GM21825 (cell line): ENCODE results near the gene MCTP1.

Experiments
- ATAC-seq: cut with Tn5 transposase; IDR thresholded peaks from one replicate; pipeline ENCODE4 v1.9.1; 2021; ENCODE audit warnings: mild to moderate bottlenecking, moderate library complexity; ENCODE audit not compliant: unreplicated experiment

Gene MCTP1

DNA sequence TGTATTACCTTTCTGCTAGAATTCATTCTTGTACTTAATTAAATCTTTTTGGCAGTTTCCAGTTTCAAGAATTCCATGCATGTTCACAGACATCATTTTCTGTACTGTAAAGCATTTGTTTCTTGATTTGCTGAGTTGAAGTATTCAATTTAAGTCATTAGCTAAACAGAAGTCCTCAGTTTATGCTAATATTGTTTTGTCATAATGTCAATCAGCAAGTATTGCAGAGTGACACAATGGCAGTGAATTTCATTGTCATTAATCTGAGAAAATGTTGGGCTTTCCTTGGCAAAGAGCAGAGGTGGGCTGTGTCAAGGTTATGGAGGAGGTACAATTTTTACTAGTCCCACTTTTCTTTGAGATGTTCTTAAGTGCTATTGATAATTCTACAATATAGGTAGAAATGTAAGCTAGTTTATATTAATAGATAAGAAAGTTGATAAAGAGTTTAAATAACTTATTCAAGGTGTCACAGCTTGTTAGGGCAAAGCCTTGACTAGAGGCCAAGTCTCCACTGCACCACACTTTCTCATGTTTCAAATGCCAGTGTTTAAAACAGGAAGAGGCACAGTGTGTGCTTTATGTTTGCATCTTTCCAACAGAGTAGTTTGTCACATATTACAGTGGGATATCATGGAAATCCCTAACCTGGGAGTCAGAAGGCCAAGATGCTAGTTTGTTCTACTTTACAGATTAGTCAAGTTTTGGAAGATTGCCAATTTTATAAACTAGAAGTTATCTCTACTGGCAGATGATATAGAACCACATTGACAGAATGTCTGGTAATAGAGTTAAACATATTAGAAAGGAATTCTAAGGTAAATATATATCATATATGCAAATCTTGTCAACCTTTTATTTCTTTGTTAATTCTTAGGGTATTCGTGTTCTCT, 610.2 kb downstream of the MCTP1 start:
- no peak for ATAC-seq

DNA sequence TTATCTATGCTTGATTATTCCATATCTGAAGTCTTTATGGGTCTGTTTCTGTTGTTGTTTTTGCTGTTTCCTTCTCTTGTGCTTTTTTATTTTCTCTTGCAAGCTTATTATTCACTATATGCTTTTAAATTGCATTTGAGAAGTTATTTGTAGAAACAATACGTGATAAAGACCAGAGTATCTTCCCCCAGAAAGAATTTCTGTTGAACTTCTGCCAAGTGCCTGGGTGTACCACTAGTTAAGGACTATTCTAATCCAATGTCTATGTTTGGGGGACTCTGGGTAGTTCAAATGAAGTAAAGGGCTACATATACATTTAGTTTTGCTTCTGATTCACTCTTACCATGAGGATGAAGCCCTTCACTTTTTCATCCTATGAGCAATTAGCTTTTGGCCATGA, 612.1 kb downstream of the MCTP1 start:
- no peak for ATAC-seq

DNA sequence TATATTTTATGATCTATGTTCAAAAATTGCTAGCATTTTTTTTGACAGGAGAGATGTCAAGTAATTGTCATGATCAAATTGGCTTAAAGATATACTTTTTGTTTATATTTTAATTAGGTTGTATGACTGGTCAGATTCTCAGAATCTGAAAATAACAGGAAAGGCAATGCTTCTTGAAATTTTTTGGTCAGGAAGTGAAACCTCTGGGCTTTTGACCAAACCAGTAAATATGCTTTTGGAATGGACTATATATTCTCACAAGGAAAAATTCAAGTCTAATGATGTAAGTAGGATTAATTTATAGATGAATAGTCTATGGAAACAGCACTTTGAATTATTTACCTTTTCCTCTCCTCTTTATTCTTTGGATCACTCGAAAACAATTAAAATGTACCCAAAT, 614.2 kb downstream of the MCTP1 start:
- no peak for ATAC-seq

DNA sequence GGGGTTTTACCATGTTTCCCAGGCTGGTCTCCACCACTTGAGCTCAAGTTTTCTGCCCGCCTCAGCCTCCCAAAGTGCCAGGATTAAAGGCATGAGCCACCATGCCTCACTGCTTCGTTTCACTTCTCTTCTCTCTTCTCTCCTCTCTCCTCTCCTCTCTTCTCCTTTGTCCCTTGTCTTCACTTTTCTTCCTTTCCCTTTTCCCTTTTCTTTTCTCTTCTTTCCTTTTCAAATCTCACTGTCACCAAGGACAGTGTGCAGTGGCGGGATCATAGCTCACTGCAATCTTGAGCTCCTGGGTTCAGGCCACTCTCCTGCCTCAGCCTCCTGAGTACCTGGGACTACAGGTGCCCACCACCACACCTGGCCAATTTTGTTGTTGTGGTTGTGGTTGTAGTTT, 617.0 kb downstream of the MCTP1 start:
- no peak for ATAC-seq

DNA sequence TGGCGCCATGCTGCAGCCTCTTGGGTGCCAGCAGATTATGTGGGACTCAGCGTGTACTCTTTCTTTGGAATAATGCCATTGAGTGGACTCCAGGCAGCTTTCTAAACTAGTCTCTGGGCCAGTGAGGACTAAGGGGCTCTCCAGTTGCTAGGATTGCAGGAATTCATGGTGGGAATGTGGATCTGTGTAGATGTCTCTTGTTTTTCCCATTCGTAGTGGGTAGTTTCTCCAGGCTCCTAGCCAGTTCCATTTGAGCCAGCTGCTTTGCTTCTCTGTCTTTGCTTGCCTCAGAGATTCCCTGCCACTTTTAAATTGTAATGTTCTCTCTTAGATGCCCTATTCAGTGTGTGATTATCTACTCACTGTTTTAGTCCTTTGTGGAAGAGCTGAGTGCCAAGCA, 623.8 kb downstream of the MCTP1 start:
- ATAC-seq, result no peak

DNA sequence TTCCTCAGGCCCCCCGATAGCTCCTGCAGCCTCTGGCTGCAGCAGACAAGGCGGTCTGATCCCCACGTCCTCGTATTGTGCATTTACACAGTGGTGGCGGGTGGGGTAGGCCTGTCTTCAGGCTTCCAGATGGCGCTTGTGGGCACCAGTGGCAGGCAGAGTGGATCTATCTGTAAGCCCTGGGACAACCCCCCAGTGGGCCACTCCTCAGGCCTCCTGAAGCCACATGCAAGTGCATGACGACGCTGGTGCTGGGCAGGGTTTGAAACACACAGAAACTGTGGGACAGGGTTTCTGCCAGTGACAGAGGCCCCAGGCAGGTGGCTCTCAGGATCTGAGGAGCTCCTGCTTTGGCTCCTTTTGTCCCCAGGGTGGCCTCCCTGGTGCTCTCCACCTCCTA, 624.4 kb downstream of the MCTP1 start:
- no peak for ATAC-seq

DNA sequence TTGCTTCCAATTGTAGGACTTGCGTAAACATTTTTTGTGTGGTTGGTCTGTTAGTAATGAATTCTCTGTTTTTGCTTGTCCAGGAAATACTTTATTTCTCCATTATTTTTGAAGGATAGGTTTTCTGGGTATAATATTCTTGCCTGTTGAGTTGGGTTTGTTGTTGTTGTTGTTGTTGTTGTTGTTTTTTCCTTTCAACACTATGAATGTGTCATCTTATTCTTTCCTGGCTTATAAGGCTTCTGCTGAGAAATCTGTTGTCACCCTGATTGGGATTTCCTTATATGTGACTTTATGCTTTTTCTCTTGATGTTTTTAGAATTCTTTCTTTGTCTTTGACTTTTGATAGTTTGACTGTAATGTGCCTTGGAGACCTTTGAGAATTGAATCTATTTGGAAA, 626.6 kb downstream of the MCTP1 start:
- no peak for ATAC-seq
